OCI-LY3 (cell line): ENCODE measurements around the gene NTNG1.
A peak's percentile ranks its signal among the peaks of the same experiment; 100 is the strongest.

Experiments used
- H2AFZ ChIP-seq: fragments of 200-600, 300-600 bp; shearing (Covaris generic); 2 replicates; pipeline ENCODE4 v1.6.0; 2014; ENCODE audit warnings: antibody characterized with exemption, low read depth, low read length
- H3K27ac ChIP-seq: fragments of 200-600, 300-600 bp; sonication (generic); 2 replicates; pipeline ENCODE4 v1.5.1; 2014; ENCODE audit warnings: mild to moderate bottlenecking, low read length, moderate library complexity, mixed read lengths
- H3K27me3 ChIP-seq: fragments of 200-600, 300-600 bp; sonication (generic); 2 replicates; pipeline ENCODE4 v1.6.1; 2014; ENCODE audit warnings: low read depth, low read length, mixed read lengths
- H3K36me3 ChIP-seq: fragments of 200-600, 300-600 bp; sonication (generic); replicated peaks from 2 replicates; pipeline ENCODE3; 2014; ENCODE audit warnings: low read depth, low read length, mixed read lengths
- H3K4me1 ChIP-seq: fragments of 300-600, 200-600 bp; sonication (generic); 2 replicates; pipeline ENCODE4 v1.6.1; 2014; ENCODE audit warnings: low read length, mixed read lengths
- H3K4me2 ChIP-seq: fragments of 200-600, 300-600 bp; sonication (generic); 2 replicates; pipeline ENCODE4 v1.6.1; 2014; ENCODE audit warnings: low read length, mixed read lengths
- H3K4me3 ChIP-seq: fragments of 300-600, 200-600 bp; sonication (generic); 2 replicates; pipeline ENCODE4 v1.5.1; 2014; ENCODE audit warnings: antibody characterized with exemption, mild to moderate bottlenecking, low read length, moderate library complexity
- H3K79me2 ChIP-seq: fragments of 300-600, 200-600 bp; shearing (Covaris generic); 2 replicates; pipeline ENCODE4 v1.6.1; 2014; ENCODE audit warnings: mild to moderate bottlenecking, low read length, mixed read lengths
- H3K9ac ChIP-seq: fragments of 300-600, 200-600 bp; shearing (Covaris generic); 2 replicates; pipeline ENCODE4 v1.6.0; 2014; ENCODE audit warnings: mild to moderate bottlenecking, low read length, moderate library complexity
- H3K9me3 ChIP-seq: fragments of 200-600, 300-600 bp; shearing (Covaris generic); 2 replicates; pipeline ENCODE4 v1.6.1; 2014; ENCODE audit warnings: low read length, mixed read lengths; ENCODE audit not compliant: insufficient read depth
- H4K20me1 ChIP-seq: fragments of 200-600, 300-600 bp; sonication (generic); 2 replicates; pipeline ENCODE4 v1.6.1; 2016; ENCODE audit warnings: low read length, mixed read lengths; ENCODE audit not compliant: insufficient read depth
- CTCF ChIP-seq: fragments of 200-600, 300-600 bp; sonication (generic); IDR thresholded peaks from 2 replicates; pipeline ENCODE4 v1.5.1; 2014; ENCODE audit warnings: antibody characterized with exemption, low read length, low read depth
- EZH2phosphoT487 ChIP-seq: fragments of 200-600 bp; shearing (Covaris generic); IDR thresholded peaks from 2 replicates; pipeline ENCODE4 v1.6.1; 2018; ENCODE audit warnings: antibody characterized with exemption, mixed run types, low read depth

NTNG1 gene

GRCh38 chr1:107149946-107150345 is 9.1 kb downstream of the NTNG1 start:
- TF ChIP-seq EZH2phosphoT487: no peak
- no peak for TF ChIP-seq CTCF
- no peaks in the 10 kb centered on the region for H3K27me3 ChIP-seq
- peaks cover 26% of the 10 kb centered on the region for H3K36me3 ChIP-seq
- peaks cover 63% of the 10 kb centered on the region for H4K20me1 ChIP-seq
- no peak overlapping the region for H3K4me3 ChIP-seq
- no peaks in the 10 kb centered on the region for H3K9me3 ChIP-seq
- H3K79me2 ChIP-seq: peaks cover 54% of the 10 kb centered on the region
- no peak overlapping the region for H3K4me2 ChIP-seq
- H3K4me1 ChIP-seq: peaks cover 23% of the 10 kb centered on the region
- no peak overlapping the region for H3K27ac ChIP-seq
- H2AFZ ChIP-seq: no peak overlapping the region
- no peak overlapping the region for H3K9ac ChIP-seq

GRCh38 chr1:107151295-107151694 is 10.5 kb downstream of the NTNG1 start:
- H3K9me3 ChIP-seq: no peaks in the 10 kb centered on the region
- H3K27me3 ChIP-seq: no peaks in the 10 kb centered on the region
- no peak overlapping the region for H3K27ac ChIP-seq
- H3K4me1 ChIP-seq: peaks cover 13% of the 10 kb centered on the region
- TF ChIP-seq EZH2phosphoT487: no peak
- TF ChIP-seq CTCF: no peak
- H4K20me1 ChIP-seq: peaks cover 63% of the 10 kb centered on the region
- no peak overlapping the region for H3K4me3 ChIP-seq
- H3K36me3 ChIP-seq: peaks cover 26% of the 10 kb centered on the region
- no peak overlapping the region for H3K9ac ChIP-seq
- peaks cover 57% of the 10 kb centered on the region for H3K79me2 ChIP-seq
- no peak overlapping the region for H3K4me2 ChIP-seq
- no peak overlapping the region for H2AFZ ChIP-seq

- peak overlapping the region; percentile 22; the same call in 1 of the 2 replicates for H3K4me2 ChIP-seq
- peaks cover 11% of the 10 kb centered on the region for H3K4me1 ChIP-seq
- H4K20me1 ChIP-seq: peaks cover 73% of the 10 kb centered on the region
- no peaks in the 10 kb centered on the region for H3K27me3 ChIP-seq
- H3K9ac ChIP-seq: no peak overlapping the region
- H3K27ac ChIP-seq: no peak overlapping the region
- no peaks in the 10 kb centered on the region for H3K9me3 ChIP-seq
- peaks cover 64% of the 10 kb centered on the region for H3K79me2 ChIP-seq
- TF ChIP-seq EZH2phosphoT487 (no peak), CTCF (no peak)
- H2AFZ ChIP-seq: no peak overlapping the region
- H3K36me3 ChIP-seq: peaks cover 26% of the 10 kb centered on the region
- no peak overlapping the region for H3K4me3 ChIP-seq
Measured at GRCh38 chr1:107152395-107152794, 11.6 kb downstream of the NTNG1 start.

GRCh38 chr1:107153014-107153413 is 12.2 kb downstream of the NTNG1 start:
- H3K4me1 ChIP-seq: peaks cover 11% of the 10 kb centered on the region
- peaks cover 63% of the 10 kb centered on the region for H3K79me2 ChIP-seq
- H2AFZ ChIP-seq: no peak overlapping the region
- TF ChIP-seq EZH2phosphoT487: no peak
- TF ChIP-seq CTCF: peak; percentile 41
- peaks cover 23% of the 10 kb centered on the region for H3K36me3 ChIP-seq
- 0 out of 2 replicates have a peak overlapping the region, but pooled peaks have one; percentile 10 for H3K4me2 ChIP-seq
- H3K27me3 ChIP-seq: no peaks in the 10 kb centered on the region
- peaks cover 74% of the 10 kb centered on the region for H4K20me1 ChIP-seq
- no peak overlapping the region for H3K27ac ChIP-seq
- no peak overlapping the region for H3K9ac ChIP-seq
- H3K9me3 ChIP-seq: no peaks in the 10 kb centered on the region
- H3K4me3 ChIP-seq: no peak overlapping the region
